GM12801 (cell line): Measurements from ENCODE around the gene GALNT6.

ENCODE experiments used
- CTCF ChIP-seq: IDR thresholded peaks from one replicate; pipeline ENCODE4 v1.5.1; 2011; ENCODE audit warnings: control low read depth; ENCODE audit not compliant: insufficient read length; ENCODE audit errors: extremely low read depth

GALNT6 gene

GRCh38 chr12:51335931-51336330 is 55.3 kb downstream of the GALNT6 start:
- no peak for TF ChIP-seq CTCF

- TF ChIP-seq CTCF = no peak
Measured at GRCh38 chr12:51334764-51335163, 56.4 kb downstream of the GALNT6 start.

GRCh38 chr12:51333536-51333935 is 57.7 kb downstream of the GALNT6 start:
- no peak for TF ChIP-seq CTCF

- no peak for TF ChIP-seq CTCF
Measured at GRCh38 chr12:51330186-51330585, 61.0 kb downstream of the GALNT6 start.

GRCh38 chr12:51329742-51330141 is 61.5 kb downstream of the GALNT6 start:
- TF ChIP-seq CTCF = no peak

- no peak for TF ChIP-seq CTCF
Measured at GRCh38 chr12:51328587-51328986, 62.6 kb downstream of the GALNT6 start.

- TF ChIP-seq CTCF = no peak
Measured at GRCh38 chr12:51326698-51327439, 64.3 kb downstream of the GALNT6 start.
